Mononuclear cell (primary cell): ENCODE results near the gene NDUFAF3. TPM values are rescaled to one million over a fixed set of nuclear protein-coding genes. Genes with fewer than 3 reads are reported as not detected.

Experiments used
- H3K27me3 ChIP-seq: 2 replicates; pipeline ENCODE4 v1.6.0; 2011; ENCODE audit warnings: low read length, control low read depth; ENCODE audit not compliant: insufficient read depth
- H3K4me1 ChIP-seq: 2 replicates; pipeline ENCODE4 v1.5.1; 2011; ENCODE audit warnings: mild to moderate bottlenecking, low read length, control low read depth; ENCODE audit not compliant: insufficient read depth
- H3K4me3 ChIP-seq: 2 replicates; pipeline ENCODE4 v1.5.1; 2011; ENCODE audit warnings: mild to moderate bottlenecking, low read length, moderate library complexity
- H3K9me3 ChIP-seq: 2 replicates; pipeline ENCODE4 v1.5.1; 2011; ENCODE audit warnings: low read depth, mild to moderate bottlenecking, control low read depth, low read length
- total RNA-seq: library from RNA; depleted of rRNA; stranded (reverse); fragments of >200 nt; gene quantifications from one replicate; pipeline ENCODE4 v1.2.3, GENCODE V29; 2012

NDUFAF3 gene
- total RNA-seq, 1 donor = 27.9 TPM

DNA sequence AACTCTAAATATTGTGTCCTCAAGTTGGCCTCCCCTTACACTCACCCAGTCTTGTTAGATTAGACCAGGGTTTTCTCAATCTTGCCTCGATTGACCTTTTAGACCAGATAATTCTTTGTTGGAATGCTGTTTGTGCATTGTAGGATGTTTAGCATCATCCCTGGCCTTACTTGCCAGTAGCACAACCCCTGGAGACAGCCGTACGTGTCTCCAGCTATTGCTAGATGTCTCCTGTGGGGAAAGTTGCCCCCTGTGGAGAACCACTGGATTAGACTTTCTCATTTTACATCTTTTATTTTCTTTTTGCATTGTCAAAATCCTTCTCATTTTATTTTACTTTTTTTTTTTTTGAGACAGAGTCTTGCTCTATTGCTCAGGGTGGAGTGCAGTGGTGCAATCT, 12.5 kb upstream of the NDUFAF3 start:
- Histone ChIP-seq H3K27me3 (no peaks in the 10 kb centered on the region), H3K4me1 (peaks cover 23% of the 10 kb centered on the region), H3K4me3 (no peak overlapping the region), H3K9me3 (no peaks in the 10 kb centered on the region)

DNA sequence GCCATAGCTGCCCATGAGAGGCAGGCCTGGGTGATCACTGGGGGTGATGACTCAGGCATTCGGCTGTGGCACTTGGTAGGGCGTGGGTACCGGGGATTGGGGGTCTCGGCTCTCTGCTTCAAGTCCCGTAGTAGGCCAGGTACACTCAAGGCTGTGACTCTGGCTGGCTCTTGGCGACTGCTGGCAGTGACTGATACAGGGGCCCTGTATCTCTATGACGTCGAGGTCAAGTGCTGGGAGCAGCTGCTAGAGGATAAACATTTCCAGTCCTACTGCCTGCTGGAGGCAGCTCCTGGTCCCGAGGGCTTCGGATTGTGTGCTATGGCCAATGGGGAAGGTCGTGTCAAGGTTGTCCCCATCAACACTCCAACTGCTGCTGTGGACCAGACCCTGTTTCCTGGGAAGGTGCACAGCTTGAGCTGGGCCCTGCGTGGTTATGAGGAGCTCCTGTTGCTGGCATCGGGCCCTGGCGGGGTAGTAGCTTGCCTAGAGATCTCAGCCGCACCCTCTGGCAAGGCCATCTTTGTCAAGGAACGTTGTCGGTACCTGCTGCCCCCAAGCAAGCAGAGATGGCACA, 9.4 kb upstream of the NDUFAF3 start:
- no peaks in the 10 kb centered on the region for H3K9me3 ChIP-seq
- no peak overlapping the region for H3K4me3 ChIP-seq
- H3K27me3 ChIP-seq = no peaks in the 10 kb centered on the region
- H3K4me1 ChIP-seq = peaks cover 23% of the 10 kb centered on the region

DNA sequence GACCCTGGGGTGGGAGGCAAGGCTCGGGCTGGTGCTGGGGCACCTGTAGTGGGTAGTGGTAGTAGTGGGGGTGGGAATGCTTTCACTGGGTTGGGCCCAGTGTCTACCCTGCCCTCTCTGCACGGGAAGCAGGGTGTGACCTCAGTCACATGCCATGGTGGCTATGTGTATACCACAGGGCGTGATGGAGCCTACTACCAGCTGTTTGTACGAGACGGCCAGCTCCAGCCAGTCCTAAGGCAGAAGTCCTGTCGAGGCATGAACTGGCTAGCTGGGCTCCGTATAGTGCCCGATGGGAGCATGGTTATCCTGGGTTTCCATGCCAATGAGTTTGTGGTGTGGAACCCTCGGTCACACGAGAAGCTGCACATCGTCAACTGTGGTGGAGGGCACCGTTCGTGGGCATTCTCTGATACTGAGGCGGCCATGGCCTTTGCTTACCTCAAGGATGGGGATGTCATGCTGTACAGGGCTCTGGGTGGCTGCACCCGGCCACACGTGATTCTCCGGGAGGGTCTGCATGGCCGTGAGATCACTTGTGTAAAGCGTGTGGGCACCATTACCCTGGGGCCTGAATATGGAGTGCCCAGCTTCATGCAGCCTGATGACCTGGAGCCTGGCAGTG, 8.7 kb upstream of the NDUFAF3 start:
- Histone ChIP-seq H3K4me3 (no peak overlapping the region), H3K4me1 (peaks cover 24% of the 10 kb centered on the region), H3K9me3 (no peaks in the 10 kb centered on the region), H3K27me3 (no peaks in the 10 kb centered on the region)

DNA sequence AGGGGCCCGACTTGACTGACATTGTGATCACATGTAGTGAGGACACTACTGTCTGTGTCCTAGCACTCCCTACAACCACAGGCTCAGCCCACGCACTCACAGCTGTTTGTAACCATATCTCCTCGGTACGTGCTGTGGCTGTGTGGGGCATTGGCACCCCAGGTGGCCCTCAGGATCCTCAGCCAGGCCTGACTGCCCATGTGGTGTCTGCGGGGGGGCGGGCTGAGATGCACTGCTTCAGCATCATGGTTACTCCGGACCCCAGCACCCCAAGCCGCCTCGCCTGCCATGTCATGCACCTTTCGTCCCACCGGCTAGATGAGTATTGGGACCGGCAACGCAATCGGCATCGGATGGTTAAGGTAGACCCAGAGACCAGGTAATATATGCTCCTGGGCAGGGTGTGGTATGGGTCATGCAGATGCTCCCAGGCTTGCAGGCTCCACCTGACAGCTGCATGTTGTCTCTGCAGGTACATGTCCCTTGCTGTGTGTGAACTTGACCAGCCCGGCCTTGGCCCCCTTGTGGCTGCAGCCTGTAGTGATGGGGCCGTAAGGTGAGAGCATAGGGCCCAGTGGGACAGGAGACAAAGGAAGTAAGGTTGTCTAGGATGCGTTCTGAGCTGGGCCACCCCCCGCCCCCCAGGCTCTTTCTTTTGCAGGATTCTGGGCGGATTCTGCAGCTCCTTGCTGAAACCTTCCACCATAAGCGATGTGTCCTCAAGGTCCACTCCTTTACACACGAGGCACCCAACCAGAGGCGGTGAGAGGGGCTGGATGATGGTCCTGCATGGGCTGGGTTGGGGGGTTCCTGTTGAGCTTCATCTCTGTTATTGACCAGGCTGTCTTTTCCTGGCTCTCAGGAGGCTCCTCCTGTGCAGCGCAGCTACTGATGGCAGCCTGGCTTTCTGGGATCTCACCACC, 7.9 kb upstream of the NDUFAF3 start:
- Histone ChIP-seq H3K4me1 (peaks cover 24% of the 10 kb centered on the region), H3K4me3 (no peak overlapping the region), H3K9me3 (no peaks in the 10 kb centered on the region), H3K27me3 (no peaks in the 10 kb centered on the region)

DNA sequence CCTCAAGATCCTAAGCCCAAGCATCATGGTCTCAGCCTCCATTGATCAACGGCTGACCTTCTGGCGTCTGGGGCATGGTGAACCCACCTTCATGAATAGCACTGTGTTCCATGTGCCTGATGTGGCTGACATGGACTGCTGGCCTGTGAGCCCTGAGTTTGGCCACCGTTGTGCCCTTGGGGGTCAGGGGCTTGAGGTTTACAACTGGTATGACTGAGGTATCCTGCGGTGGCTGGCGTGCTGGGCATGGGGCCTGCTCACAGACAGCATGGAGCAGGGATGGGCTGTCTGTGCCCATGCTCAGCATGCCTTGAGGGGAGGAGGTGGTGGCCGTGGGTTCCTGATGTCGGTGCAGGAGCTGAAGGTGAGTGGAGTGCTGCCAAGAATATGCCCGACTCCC, 6.8 kb upstream of the NDUFAF3 start:
- Histone ChIP-seq H3K4me3 (no peak overlapping the region), H3K27me3 (no peaks in the 10 kb centered on the region), H3K4me1 (peaks cover 30% of the 10 kb centered on the region), H3K9me3 (no peaks in the 10 kb centered on the region)

DNA sequence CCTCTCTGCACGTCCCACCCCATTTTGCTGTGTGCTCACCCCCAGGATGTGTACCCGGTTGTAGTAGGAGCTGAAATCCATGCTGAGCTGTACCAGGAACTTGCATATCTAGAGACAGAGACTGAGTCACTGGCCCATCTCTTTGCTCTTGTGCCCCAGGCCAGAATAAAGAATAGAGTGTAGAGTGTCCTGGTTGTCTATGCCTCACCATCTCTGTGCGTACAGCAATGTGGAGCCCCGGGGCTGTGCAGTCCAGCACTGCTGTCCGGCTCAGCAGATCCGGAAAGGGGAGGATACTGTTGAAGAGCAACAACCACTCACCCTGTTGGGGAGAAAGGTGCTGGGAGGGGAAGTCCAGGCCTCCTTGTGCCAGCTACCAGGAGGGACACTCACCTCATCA, 6.2 kb upstream of the NDUFAF3 start:
- H3K4me1 ChIP-seq = peaks cover 37% of the 10 kb centered on the region
- no peak overlapping the region for H3K4me3 ChIP-seq
- no peaks in the 10 kb centered on the region for H3K9me3 ChIP-seq
- no peaks in the 10 kb centered on the region for H3K27me3 ChIP-seq

DNA sequence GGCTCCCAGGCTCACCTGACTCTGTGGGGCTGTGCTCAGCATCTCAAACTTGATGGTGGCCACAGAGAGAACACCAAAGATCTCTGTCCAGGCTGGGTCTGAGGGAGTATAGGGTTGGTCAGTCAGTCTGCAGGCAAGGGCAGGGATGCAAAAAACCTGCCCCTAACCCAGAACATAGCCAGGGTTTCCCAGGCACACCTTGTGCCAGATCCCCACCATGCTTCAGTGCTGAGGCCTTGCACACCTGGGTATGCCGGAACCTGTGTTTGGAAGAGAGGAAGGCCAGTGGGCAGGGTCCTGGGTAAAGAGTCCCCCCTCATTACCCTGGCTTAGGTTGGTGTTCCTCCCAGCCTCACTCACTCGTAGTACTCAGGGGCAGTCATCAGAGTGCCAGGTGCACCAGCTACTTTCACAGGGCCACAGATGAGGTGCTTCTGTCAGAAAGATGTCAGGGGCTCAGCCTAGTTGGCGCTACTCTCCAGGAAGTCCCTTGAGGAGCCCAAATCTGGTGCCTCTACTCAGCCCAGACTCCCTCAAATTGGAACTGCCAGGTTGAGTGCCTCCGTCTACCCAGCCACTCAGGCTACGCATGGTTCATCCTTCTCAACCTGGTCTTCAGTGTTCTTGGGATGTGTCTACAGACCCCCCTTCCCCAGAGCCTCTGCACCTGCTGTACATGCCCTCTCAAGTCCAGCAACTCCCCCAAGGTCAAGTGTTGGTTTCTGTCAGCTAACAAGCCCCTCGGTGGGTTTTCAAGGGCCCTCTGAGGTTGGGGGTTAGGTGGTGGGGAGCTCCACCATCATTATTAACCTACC, 5.3 kb upstream of the NDUFAF3 start:
- Histone ChIP-seq H3K4me1 (peaks cover 42% of the 10 kb centered on the region), H3K9me3 (no peaks in the 10 kb centered on the region), H3K27me3 (no peaks in the 10 kb centered on the region), H3K4me3 (no peak overlapping the region)

DNA sequence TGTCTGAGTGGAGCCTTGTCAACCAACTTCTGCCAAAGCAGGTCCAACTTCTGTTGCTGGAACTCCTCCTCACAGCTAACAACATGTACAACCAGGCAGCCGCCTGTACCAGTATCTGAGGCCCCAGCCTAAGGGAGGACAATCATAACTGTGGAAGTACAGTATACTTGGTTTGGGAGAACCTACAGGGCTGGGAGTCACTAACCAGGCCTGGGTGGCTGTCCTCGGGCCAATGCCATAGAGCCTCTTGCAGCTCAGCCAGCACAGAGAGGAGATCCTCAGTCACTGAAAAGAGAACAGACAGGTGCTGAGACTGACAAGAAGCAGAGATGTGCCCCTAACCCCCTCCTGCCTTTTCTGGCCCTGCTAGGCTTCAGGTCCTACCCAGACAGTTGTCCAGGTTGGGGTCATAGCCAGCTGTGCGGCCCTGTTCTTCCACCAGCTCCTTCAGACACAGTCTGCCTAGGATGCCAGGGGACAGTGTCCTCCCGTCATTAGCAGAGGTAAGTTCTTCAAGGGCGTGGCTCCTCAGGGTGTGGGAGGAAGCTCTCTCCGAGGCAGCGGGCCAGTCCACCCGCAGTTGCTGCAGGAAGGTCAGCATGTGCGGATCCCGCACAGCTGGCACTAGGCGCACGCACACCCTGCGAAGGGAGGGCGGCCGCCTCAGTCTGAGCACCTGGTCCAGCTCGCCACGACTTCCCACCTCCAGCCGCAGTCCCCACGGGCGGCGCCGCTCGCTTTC, 4.5 kb upstream of the NDUFAF3 start:
- no peaks in the 10 kb centered on the region for H3K27me3 ChIP-seq
- H3K9me3 ChIP-seq = no peaks in the 10 kb centered on the region
- H3K4me1 ChIP-seq = peaks cover 43% of the 10 kb centered on the region
- peak overlapping the region; percentile 90 for H3K4me3 ChIP-seq

DNA sequence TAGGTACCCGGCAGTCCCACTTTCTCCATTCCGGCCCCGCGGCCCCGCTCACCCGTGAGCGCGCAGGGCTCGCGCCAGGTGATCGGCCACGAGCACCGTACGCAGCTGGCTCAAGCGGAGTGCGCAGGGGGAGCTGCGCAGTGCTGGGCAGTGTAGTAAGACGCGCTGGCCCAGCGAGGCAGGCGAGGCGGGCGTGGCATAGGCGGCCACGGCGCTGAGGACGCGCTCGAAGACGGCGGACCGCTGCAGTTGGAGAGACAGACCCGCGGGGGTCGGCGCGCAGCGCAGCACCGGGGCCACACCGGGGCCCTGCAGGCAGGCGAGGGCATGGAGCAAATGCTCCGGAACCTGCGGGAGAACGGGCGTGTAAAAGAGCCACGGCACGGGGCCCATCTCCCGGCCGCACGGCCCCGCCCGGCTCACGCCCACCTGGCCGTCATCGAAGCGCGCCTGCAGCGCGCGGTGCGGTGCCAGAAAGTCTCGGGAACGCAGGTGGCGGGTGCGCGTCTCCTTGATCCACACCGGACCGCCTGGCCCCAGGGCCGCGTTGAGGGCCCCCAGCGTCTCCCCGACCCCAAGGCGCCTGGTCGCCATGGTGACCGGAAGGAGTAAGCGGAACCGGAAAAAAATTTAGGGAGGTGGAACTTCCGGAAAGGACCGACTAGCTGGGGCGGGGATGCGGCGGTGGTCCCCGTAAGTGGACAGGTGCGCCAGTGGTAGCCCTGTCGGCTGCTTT, 3.8 kb upstream of the NDUFAF3 start, which contains the start of gene DALRD3:
DALRD3 (minus strand) TSS at position 610 of the 736 bp plus-strand sequence; CDS start at position 594, 16 bp downstream.
- no peaks in the 10 kb centered on the region for H3K9me3 ChIP-seq
- H3K27me3 ChIP-seq = no peaks in the 10 kb centered on the region
- H3K4me1 ChIP-seq = peaks cover 50% of the 10 kb centered on the region
- peak within 1 kb of the TSS; percentile 90 for H3K4me3 ChIP-seq

DNA sequence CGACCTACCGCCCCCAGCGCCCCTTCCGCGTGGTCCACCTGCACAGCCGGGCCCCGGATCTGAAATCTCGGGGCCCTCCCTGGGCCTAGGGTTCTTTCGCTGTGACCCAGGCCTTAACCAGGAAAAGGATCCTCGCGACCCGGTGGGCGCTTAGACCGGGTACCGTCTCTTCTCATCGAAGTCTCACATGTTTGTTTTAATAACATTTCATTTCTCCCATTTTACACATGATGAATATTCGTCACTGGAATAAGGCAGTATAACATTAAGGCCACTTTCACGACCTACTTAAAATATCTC, 3.3 kb upstream of the NDUFAF3 start:
- no peaks in the 10 kb centered on the region for H3K9me3 ChIP-seq
- peak overlapping the region; percentile 90 for H3K4me3 ChIP-seq
- peaks cover 55% of the 10 kb centered on the region for H3K4me1 ChIP-seq
- H3K27me3 ChIP-seq = no peaks in the 10 kb centered on the region

DNA sequence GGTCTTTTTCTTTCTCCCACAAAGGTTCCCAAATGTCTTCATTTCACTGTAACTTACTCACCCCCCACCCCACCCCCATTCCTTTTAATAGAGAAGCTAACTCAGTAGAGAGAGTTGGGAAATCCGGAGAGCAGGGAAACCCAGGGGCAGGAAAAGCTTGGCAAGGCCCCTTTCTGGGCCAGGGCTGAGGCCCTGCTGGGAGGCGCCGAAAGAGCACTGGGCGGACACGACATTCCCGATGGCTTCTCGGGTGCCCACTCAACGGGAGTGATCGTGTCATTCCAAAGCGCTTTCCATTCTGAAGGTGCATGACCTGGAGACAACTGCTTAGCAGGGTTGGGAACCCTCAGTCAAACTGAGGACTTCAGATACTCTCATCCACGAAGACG, 2.0 kb upstream of the NDUFAF3 start:
- H3K9me3 ChIP-seq = no peaks in the 10 kb centered on the region

DNA sequence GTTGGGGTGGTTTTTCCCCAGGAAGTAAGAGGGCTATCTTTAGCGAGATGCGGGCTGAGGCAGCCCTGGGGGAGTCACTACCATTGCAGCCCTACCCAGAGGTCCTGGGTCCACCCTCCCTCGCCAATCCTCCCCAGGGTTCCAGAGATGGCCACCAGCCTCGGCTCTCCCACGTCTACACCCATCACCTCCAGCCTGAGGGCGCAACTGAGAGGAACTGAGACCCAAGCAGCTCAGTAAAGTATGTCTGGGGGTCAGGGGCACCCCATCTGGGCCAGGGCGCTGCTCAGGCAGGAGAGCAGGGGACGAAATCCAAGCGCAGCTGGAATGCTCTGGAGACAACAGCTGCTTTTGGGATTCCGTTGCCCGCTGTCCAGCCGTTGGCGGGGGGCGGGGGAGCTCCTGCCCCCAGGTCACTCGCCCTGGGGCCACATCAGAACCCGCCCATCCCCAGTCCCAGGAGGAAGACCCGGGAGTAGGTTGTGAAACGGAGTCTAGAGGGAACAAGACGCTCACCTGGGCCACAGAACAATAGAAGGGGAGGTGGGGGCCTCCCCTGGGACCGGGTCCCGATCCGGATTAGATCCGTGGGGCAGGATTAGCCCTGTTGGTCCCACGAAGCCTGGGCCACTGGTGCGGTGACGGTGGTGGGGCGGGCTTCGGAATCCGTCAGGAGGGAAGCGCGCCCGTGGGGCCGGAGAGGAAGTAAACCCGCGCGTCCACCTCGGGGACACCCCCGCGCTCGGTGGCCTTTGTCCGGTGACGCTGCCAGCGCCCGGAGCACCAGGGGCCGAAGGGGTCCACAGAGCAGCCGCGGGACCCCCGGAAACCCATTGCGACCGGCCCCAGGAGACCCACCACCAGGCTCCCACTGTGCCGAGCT, 1.4 kb upstream of the NDUFAF3 start:
- Histone ChIP-seq H3K27me3 (no peaks in the 10 kb centered on the region), H3K9me3 (no peaks in the 10 kb centered on the region), H3K4me1 (peaks cover 55% of the 10 kb centered on the region), H3K4me3 (peak overlapping the region; percentile 96)

More for the DNA sequence above, 2.0 kb upstream of the NDUFAF3 start:
- peaks cover 55% of the 10 kb centered on the region for H3K4me1 ChIP-seq
- H3K4me3 ChIP-seq = peak overlapping the region; percentile 96
- no peaks in the 10 kb centered on the region for H3K27me3 ChIP-seq

DNA sequence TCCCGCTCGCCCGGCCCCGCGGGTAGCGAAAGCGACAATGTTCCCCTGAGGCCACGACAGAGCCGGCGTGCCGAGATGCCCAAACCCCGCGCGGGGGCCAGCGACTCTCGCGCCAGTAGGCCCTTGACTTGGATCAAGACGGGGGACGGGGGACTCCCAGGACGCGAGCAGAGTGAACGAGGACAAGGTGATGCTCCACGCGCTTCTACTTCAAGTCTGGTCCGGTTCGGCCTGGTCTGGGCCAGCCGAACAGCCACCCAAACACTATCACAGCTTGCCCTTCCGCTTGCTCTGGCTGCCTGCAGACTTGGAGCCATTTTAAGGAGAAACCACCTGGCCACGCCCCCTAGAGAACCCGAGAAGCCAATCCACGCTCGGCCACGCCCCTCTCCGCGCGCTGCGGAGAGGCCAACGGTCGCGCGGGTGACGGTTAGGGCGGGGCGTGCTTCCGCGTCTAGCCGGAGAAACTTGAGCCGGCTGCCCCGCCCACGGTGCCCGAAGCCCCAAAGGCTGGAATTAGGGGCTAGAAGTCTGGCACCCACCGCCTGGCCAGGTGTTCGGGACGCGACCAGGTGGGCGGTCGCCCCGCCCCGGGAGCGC, 608 bp upstream of the NDUFAF3 start:
- Histone ChIP-seq H3K27me3 (no peaks in the 10 kb centered on the region), H3K4me3 (peak overlapping the region; percentile 96), H3K4me1 (peaks cover 55% of the 10 kb centered on the region), H3K9me3 (no peaks in the 10 kb centered on the region)
